GM12874 (cell line): ENCODE measurements around the gene BABAM2.

Experiments
- TF ChIP-seq, protein P1 (sequence below): IDR thresholded peaks from 2 replicates; pipeline ENCODE4 v1.5.1; 2011; ENCODE audit warnings: low read depth, mild to moderate bottlenecking, control low read depth, low read length, moderate library complexity; ENCODE audit not compliant: insufficient read depth

The BABAM2 gene

DNA sequence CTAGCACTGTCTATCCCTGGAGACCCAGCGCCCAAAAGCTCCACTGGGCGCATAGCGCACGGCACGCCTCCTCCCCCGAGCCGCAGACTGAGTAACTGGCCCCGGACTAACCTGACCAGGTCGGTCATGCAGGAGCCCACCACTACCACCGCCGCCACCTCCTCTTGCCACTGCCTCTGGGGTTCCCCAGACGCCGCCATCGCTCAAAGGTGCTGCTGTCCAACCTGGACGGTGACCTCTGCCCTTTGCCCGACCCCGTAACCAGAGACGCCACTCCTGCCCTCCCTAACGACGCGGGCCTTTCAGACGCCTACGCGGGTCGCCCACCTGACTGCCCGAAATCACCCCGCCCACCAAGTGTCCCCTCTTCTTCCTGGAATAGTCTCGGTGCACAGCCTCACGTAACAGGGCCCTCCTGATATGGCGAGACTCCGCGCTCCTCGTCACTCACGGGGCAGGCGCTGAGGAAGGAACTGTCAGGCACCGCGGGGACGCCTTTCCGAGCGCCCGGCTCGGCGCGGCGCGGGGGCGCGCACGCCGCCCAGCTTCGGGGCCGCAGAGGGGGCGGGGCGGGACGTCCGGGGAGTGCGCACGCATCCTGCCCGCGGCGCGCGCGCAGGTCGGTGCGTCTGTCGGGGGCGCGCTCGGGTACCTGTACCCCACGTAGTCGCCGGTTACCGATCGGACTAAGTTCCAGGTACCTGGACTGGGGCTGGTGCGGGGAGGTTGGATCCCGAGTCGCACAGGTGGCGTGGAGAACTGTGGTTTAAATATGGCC is at the start of gene BABAM2, which contains the start of gene RBKS:
Gene BABAM2 (plus strand): TSS at position 584 of the 778 bp plus-strand sequence. CDS start 3,828 bp downstream, outside the sequence.
Gene RBKS (minus strand): TSS at position 242 of the 778 bp plus-strand sequence. CDS start 42 bp downstream, at position 200.
- TF ChIP-seq, protein P1, sequence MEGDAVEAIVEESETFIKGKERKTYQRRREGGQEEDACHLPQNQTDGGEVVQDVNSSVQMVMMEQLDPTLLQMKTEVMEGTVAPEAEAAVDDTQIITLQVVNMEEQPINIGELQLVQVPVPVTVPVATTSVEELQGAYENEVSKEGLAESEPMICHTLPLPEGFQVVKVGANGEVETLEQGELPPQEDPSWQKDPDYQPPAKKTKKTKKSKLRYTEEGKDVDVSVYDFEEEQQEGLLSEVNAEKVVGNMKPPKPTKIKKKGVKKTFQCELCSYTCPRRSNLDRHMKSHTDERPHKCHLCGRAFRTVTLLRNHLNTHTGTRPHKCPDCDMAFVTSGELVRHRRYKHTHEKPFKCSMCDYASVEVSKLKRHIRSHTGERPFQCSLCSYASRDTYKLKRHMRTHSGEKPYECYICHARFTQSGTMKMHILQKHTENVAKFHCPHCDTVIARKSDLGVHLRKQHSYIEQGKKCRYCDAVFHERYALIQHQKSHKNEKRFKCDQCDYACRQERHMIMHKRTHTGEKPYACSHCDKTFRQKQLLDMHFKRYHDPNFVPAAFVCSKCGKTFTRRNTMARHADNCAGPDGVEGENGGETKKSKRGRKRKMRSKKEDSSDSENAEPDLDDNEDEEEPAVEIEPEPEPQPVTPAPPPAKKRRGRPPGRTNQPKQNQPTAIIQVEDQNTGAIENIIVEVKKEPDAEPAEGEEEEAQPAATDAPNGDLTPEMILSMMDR: no peak

DNA sequence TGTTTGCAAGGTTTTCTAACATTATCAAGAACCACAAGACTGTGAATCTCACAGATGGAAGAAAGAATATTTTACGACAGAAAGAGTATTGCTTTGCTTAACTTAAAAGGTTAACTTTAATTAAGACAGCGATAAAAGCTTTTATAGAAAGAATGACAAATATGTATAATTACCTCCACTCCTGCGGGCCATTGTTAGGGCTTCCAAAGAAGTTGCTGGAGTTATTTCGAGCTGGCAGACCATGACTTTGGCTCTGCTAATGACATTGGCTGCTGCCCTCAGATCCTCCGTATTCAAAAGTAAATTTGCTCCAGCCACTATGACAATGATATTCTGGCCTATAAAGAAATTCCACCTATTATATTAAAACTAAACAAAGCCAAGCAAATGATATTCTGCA is 47.6 kb upstream of the BABAM2 start:
- TF ChIP-seq, protein P1: no peak

DNA sequence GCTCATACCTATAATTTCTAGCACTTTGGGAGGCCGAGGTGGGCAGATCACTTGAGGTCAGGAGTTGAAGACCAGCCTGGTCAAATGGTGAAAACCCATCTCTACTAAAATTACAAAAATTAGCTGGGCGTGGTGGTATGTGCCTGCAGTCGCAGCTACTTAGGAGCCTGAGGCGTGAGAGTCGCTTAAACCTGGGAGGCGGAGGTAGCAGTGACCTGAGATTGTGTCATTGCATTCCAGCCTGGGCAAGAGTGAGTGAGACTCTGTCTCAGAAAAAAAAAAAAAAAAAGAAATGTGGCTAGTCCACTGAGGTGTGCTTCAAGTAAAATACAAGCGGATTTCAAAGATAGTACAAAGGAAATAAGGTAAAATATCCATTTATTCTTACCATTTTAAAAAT is 46.5 kb upstream of the BABAM2 start:
- TF ChIP-seq, protein P1: no peak

GRCh38 chr2:27844821-27845255 is 45.7 kb upstream of the BABAM2 start:
- TF ChIP-seq, protein P1: no peak

- TF ChIP-seq, protein P1: no peak
Observed at GRCh38 chr2:27847333-27847732, 43.2 kb upstream of the BABAM2 start.

GRCh38 chr2:27849558-27850205 is 40.8 kb upstream of the BABAM2 start:
- TF ChIP-seq, protein P1: no peak

DNA sequence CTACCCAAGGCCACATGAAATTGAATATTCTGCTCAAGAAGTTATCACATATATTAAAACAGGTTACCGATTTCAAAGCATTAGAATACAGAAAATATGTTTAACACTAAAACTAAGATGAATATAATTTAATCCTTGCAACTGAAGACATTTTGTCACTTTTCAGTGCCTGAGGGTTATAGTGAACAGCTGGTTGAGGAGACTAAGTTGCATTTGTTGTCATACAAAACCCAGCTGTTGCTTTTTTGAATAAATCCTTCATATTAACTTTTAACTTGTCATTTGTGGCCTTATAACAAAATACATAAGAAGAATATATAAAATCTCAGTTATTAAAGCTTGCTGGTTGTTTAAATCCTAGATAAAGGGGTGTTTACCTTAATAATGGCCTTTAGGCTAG is 37.8 kb upstream of the BABAM2 start:
- TF ChIP-seq, protein P1: no peak
